ENCODE data around the gene OPTC.

DNA sequence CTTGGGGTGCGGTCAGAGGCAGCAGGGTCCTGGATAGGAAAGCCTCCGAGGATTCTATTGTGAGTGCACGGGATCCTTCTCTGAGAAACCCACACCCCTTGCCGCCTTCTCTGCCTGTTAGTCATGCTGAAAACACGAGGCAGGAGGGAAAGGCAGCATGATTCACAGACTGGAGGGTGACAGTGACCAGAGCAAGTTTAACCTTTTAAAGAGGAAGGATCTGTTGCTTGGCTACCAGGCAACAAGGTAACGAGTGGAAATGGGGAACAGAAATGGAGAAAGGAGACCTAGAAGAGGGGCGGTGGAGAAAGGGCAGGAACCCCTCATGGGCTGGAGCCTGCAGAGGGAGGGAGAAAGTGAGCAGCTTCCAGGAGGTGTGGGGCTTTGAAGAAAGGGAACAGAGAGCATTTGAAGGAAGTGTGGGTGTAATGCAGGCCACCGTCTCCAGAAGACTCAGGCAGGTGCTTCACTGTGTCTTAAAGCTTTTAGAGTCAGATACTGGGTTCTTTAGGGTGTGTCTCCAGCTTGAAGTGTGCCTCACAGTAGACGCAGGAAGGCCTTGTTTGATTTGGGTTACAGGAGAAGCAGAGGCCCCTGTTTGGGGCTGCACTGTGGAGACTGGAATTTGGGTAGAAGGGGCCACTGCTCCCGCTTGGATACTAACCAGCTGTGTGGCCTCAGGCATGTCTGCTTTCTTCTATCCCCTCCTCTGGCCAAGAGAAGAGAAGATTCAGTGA, 19.1 kb downstream of the OPTC start:
- TF ChIP-seq POLR2A (IDR thresholded peaks at IDR 0.05; ENCODE audit: low read depth, low read length) (no peak), POLR2AphosphoS5 (IDR thresholded peaks at IDR 0.05; ENCODE audit: low read depth, low read length) (no peak), TAF1 (IDR thresholded peaks at IDR 0.05; ENCODE audit: borderline replicate concordance, low read depth, low read length) (no peak)
